Left lung (tissue), 10 donors: ENCODE results near the gene WFDC8. TPM values are rescaled to one million over a fixed set of nuclear protein-coding genes. Genes with fewer than 3 reads are reported as not detected.

Source experiments
- ATAC-seq: fragments of 200-7000 bp; cut with Tn5 transposase; one replicate; pipeline ENCODE4 v1.9.1; 2020; ENCODE audit warnings: moderate library complexity
- DNase-seq, 4 donors: peaks; one replicate each; pipeline ENCODE4 v3.0.0-alpha.2; 2013 to 2020
- H3K27ac ChIP-seq, 2 donors: fragments of 200-600 bp; sonication (generic) in 1 of 2; one replicate each; pipeline versions ENCODE4 v1.5.0 to v1.8.0; 2020 to 2021
- H3K27me3 ChIP-seq, 2 donors: fragments of 200-600 bp; sonication (generic) in 1 of 2; one replicate each; pipeline versions ENCODE4 v1.5.0 to v1.8.0; 2020 to 2021
- H3K36me3 ChIP-seq, 2 donors: fragments of 200-600 bp; sonication (generic) in 1 of 2; one replicate each; pipeline versions ENCODE4 v1.5.0 to v1.8.0; 2020 to 2021
- H3K4me1 ChIP-seq, 2 donors: fragments of 200-600 bp; one replicate each; pipeline ENCODE4 v1.8.0; 2021
- H3K4me3 ChIP-seq, 2 donors: fragments of 200-600 bp; sonication (generic) in 1 of 2; one replicate each; pipeline versions ENCODE4 v1.5.0 to v1.8.0; 2020 to 2021; ENCODE audit warnings: mild to moderate bottlenecking in 1 of 2
- H3K9me3 ChIP-seq, 2 donors: fragments of 200-600 bp; sonication (generic) in 1 of 2; one replicate each; pipeline versions ENCODE4 v1.5.0 to v1.8.0; 2020 to 2021
- intact Hi-C, 2 donors: fragments of 100-400 bp; cut with DNase I; formaldehyde crosslinking; loops; one replicate each; pipeline versions ENCODE4 v1.11.2 to v1.14.2; 2022
- polyA plus RNA-seq, 6 donors: library from polyadenylated mRNA; unstranded; fragments of 120-200 nt; gene quantifications; one replicate each; pipeline ENCODE4 v1.2.1, GENCODE V29; 2013; ENCODE audit not compliant: insufficient read length in 6 of 6
- total RNA-seq, 2 donors: library from RNA; stranded (reverse); fragmentation: NEBNext Ultra II Directional; extraction: Animal tissue kit (Norgen Biotek cat#: 25700); gene quantifications; one replicate each; pipeline ENCODE4 v1.2.1, GENCODE V29; 2021
- TF ChIP-seq, protein P1 (sequence below), 2 donors: fragments of 200-600 bp; sonication (generic) in 1 of 2; IDR thresholded peaks; one replicate each; pipeline versions ENCODE4 v1.5.0 to v1.8.0; 2021; ENCODE audit warnings: antibody characterized with exemption in 2 of 2
- donor health status: DM: no; HTN: yes; CAD: no.
- donor health status: DM: no; HTN: no; CAD: no.

The WFDC8 gene
- total and polyA plus RNA-seq, 8 donors = 0.28 TPM; not detected in 7

DNA sequence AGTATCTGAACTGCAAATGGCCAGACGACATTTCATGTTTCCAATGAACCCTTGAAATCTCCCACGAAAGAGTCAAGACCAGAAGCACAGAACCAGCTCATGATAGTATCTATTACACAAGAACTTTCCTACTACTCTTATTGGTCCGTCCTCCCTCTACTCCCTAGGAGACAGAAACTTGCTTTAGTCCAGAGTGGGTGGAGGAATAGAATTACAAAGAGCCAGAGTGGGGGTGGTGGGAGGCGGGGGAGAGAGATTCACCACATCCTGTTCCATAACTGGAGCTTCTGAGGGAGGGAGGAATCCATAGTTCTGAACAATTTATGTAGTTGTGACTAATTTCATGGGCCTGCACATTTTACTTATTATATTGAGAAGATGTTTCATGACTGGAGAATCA is 32.0 kb upstream of the WFDC8 start:
- intact Hi-C loops = no loop called here
- DNase-seq = no peak
- Histone ChIP-seq H3K9me3 (peaks cover 0 to 9% of the 10 kb centered on the region in 2 donors), H3K4me1 (no peaks in the 10 kb centered on the region), H3K27ac (no peak overlapping the region), H3K27me3 (no peaks in the 10 kb centered on the region), H3K4me3 (no peak overlapping the region), H3K36me3 (no peaks in the 10 kb centered on the region)
- TF ChIP-seq, protein P1, sequence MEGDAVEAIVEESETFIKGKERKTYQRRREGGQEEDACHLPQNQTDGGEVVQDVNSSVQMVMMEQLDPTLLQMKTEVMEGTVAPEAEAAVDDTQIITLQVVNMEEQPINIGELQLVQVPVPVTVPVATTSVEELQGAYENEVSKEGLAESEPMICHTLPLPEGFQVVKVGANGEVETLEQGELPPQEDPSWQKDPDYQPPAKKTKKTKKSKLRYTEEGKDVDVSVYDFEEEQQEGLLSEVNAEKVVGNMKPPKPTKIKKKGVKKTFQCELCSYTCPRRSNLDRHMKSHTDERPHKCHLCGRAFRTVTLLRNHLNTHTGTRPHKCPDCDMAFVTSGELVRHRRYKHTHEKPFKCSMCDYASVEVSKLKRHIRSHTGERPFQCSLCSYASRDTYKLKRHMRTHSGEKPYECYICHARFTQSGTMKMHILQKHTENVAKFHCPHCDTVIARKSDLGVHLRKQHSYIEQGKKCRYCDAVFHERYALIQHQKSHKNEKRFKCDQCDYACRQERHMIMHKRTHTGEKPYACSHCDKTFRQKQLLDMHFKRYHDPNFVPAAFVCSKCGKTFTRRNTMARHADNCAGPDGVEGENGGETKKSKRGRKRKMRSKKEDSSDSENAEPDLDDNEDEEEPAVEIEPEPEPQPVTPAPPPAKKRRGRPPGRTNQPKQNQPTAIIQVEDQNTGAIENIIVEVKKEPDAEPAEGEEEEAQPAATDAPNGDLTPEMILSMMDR (IDR thresholded peaks at IDR 0.05) = no peak
- peak; percentile 33 for ATAC-seq

DNA sequence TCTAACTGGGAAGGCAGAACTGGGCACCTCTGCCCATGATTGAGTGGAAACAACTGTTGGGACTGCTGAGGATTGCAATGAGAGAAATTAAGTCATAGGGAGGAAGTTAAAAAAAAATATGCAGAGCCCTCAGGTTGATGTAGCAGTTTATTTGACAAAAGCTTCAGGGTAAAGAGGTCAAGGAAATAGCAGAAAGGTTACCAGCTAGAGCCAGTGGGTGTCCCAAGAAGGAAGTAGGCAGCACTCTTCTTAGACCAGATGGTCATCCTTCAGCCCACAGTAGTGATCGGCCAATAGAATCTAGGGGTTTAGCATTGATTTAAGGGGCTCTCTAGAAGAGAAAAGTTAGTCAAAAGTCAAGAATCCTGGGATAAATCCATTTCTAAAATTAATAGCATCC is 28.7 kb upstream of the WFDC8 start:
- TF ChIP-seq, protein P1 (IDR thresholded peaks at IDR 0.05) = no peak

GRCh38 chr20:45595235-45595634 is 16.2 kb upstream of the WFDC8 start:
- Histone ChIP-seq H3K27me3 (peaks cover 0 to 26% of the 10 kb centered on the region in 2 donors), H3K4me1 (no peaks in the 10 kb centered on the region), H3K4me3 (no peak overlapping the region), H3K27ac (no peak overlapping the region), H3K9me3 (no peaks in the 10 kb centered on the region), H3K36me3 (no peaks in the 10 kb centered on the region)
- intact Hi-C loops = no loop called here
- TF ChIP-seq, protein P1 (IDR thresholded peaks at IDR 0.05) = no peak
- DNase-seq = no peak
- ATAC-seq = no peak

More for the DNA sequence above, 28.7 kb upstream of the WFDC8 start:
- Histone ChIP-seq H3K36me3 (no peaks in the 10 kb centered on the region), H3K27ac (no peak overlapping the region), H3K27me3 (no peaks in the 10 kb centered on the region), H3K4me3 (no peak overlapping the region), H3K9me3 (peaks cover 0 to 12% of the 10 kb centered on the region in 2 donors), H3K4me1 (no peaks in the 10 kb centered on the region)
- intact Hi-C loops = no loop called here
- no peak for ATAC-seq
- no peak for DNase-seq

GRCh38 chr20:45593498-45593897 is 14.4 kb upstream of the WFDC8 start:
- TF ChIP-seq, protein P1 (IDR thresholded peaks at IDR 0.05) = no peak
- Histone ChIP-seq H3K4me1 (no peaks in the 10 kb centered on the region), H3K27me3 (peaks cover 0 to 19% of the 10 kb centered on the region in 2 donors), H3K27ac (no peak overlapping the region), H3K36me3 (no peaks in the 10 kb centered on the region), H3K4me3 (no peak overlapping the region), H3K9me3 (no peaks in the 10 kb centered on the region)
- no peak for DNase-seq
- no peak for ATAC-seq
- intact Hi-C loops = no loop called here

DNA sequence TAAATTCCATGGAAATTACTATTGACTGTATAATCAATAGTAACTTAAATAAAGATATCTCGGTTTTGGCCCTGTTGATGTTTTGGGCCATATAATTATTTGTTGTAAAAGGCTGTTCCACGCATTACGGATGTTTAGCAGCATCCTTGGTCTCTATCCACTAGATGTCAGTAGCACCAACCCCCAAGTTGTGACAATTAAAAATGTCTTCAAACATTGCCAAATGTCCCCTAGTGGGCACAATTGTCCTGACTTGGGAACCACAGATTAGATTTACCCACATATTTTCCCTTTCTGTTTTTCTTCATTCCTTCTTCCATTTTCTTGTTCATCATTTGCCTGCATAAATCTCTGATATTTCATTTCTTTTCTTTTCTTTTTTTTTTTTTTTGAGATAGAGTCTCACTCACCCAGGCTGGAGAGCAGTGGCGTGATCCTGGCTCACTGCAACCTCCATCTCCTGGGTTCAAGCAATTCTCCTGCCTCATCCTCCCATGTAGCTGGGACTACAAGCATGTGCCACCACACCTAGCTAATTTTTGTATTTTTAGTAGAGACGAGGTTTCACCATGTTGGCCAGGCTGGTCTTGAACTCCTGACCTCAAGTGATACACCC is 13.6 kb upstream of the WFDC8 start:
- no peaks in the 10 kb centered on the region for H3K9me3 ChIP-seq
- ATAC-seq (peak; percentile 63), DNase-seq (no peak)
- TF ChIP-seq, protein P1 (IDR thresholded peaks at IDR 0.05) = peak; percentile 20 to 34
- no peak overlapping the region for H3K27ac ChIP-seq
- no peak overlapping the region for H3K4me3 ChIP-seq
- peaks cover 0 to 16% of the 10 kb centered on the region in 2 donors for H3K27me3 ChIP-seq
- no peaks in the 10 kb centered on the region for H3K36me3 ChIP-seq
- intact Hi-C loops = no loop called here
- no peaks in the 10 kb centered on the region for H3K4me1 ChIP-seq
